Measurements from ENCODE around the gene GRN.

GRN gene

GRCh38 chr17:44344939-44345453 lies at the start of gene GRN:
Gene GRN (plus strand): TSS chr17:44345302. CDS start chr17:44349165, 3,863 bp downstream.
- peak; percentile 84 for DNase-seq

- no peak for DNase-seq
Measured at GRCh38 chr17:44297975-44298374, 47.1 kb upstream of the GRN start.

DNA sequence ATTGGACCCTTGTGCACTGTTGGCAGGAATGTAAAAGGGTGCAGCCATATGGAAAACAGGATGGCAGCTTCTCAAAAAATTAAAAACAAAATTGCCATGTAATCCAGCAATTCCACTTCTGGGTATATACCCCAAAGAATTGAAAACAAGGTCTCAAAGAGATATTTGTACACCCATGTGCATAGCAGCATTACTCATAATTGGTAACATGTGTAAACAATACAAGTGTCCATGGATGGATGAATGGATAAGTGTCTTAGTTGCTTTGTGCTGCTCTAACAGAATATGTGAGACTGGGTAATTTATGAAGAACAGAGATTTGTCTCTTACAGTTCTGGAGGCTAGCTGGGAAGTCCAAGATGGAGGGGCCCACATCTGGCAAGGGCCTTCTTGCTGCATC lies 40.5 kb upstream of the GRN start:
- DNase-seq: no peak

- DNase-seq: no peak
Measured at GRCh38 chr17:44307387-44308186, 37.5 kb upstream of the GRN start.

DNA sequence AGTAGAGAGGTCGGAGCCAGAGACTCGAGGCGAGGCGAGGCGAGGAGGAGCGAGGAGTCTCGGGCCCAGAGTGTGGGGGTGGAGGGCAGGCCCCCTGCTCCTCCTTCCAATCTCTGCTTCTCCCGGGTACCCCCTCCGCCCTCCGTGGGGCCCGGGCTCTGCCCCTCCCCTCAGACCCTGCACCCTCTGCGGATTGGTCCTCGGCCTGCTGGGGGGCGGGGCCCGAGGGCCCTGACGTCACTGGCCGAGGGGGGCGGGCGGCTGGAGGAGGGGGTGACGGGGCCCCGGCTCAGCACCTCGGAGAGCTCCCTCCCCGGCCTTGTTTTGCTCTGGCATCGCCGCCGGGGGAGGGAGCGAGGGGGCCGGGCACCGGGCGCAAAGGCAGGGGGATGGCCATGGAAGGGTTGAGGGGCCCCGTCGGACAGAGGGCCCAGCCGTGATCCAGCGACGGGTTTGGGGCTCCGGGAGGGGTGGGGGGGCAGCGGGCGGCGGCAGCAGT lies 36.7 kb upstream of the GRN start, which contains the start of gene RUNDC3A:
TSS of gene RUNDC3A (plus strand) at position 282 of the 499 bp plus-strand sequence. CDS start 232 bp downstream, outside the sequence.
- DNase-seq: peak; percentile 86

GRCh38 chr17:44308865-44309264 lies 36.2 kb upstream of the GRN start:
- no peak for DNase-seq

- DNase-seq: no peak
Measured at GRCh38 chr17:44309472-44309871, 35.6 kb upstream of the GRN start.

DNA sequence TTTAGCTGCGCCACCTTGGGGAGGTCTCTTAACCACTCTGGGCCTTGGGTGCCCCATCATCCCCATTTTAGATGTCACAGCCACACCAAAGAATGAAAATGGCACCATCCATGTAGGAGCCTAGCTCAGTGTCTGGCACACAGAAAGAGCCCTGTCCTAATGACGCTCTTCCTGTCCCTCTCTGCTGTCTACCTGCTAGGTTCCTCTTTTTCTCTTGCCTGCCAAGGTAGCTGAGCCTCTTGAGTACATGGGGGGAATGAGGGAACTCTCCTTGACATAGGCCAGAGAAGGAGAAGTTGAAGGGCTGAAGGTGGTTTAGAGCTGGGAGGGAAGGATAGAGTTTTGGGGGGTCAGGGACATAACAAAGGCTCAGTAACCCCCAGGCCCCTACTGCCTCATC lies 34.9 kb upstream of the GRN start:
- DNase-seq: no peak

- no peak for DNase-seq
Measured at GRCh38 chr17:44310609-44311376, 34.3 kb upstream of the GRN start.

GRCh38 chr17:44311562-44312181 lies 33.4 kb upstream of the GRN start:
- no peak for DNase-seq

DNA sequence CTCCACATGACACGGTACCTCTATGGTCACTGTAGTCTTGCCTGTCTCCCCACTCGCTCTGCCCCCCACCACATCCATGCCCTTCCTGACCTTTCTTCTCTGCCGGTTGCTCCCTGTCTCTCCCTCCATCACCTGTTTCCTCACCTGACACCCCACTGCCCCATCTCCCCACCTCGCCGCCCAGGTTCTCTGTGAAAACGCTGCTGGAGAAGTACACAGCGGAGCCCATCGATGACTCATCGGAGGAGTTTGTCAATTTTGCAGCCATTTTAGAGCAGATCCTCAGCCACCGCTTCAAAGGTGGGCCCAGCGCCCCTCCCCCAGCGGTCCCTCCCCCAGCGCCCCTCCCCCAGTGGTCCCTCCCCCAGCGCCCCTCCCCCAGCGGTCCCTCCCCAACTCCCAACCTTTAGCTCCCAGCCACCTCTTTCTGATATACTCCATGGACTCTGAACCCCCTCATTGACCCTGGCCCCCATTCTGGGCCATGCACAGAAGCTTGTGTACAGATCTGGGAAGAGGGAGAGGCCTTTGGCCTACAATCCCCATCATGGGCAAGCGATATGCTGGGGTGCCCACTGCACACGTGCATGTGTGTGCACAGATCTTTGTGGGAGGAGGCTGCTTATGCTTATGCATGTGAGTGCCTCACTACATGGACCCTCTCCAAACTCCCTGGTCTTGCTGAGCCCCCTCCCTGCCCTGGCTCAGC lies 32.6 kb upstream of the GRN start:
- no peak for DNase-seq

- no peak for DNase-seq
Measured at GRCh38 chr17:44314031-44314430, 31.1 kb upstream of the GRN start.

DNA sequence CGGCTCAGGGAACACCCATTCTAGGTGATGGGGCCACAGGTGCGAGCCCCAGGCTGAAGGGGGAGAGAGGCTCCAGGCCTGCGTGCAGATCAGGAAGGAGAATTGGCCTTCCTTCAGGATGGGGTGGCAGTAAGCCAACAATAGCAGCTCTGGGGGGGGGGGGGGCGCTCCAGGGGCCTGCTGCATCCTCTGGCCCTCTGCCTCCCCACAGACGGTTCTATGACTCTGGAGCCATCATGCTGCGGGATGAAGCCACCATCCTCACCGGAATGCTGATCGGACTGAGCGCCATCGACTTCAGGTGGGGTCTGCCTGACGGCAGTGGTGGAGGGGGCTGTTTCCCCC lies 30.6 kb upstream of the GRN start:
- no peak for DNase-seq

DNA sequence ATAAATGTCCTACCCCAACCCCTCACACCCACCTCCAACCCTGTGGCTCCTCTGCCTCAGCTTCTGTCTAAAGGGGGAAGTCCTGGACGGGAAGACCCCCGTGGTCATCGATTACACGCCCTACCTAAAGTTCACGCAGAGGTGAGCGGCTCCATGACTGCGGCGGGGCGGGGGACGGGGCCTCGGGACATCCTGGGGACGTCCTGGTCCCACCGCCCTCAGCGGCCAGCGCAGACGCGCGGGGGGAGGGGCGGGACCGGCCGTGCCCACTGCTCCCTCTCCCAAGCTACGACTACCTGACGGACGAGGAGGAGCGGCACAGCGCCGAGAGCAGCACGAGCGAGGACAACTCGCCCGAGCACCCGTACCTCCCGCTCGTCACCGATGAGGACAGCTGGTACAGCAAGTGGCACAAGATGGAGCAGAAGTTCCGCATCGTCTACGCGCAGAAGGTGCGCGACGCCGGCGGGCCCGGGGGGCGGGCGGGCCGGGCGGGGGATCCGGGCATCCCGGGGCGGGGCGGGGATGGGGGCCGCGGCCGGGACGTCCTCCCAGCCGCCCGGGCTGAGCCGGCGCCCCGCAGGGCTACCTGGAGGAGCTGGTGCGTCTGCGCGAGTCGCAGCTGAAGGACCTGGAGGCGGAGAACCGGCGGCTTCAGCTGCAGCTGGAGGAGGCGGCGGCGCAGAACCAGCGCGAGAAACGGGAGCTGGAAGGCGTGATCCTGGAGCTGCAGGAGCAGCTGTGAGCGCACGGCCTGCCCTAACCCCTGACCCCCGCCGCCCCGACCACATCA lies 30.0 kb upstream of the GRN start:
- DNase-seq: peak; percentile 60

- DNase-seq: no peak
Measured at GRCh38 chr17:44315760-44316731, 29.1 kb upstream of the GRN start.

DNA sequence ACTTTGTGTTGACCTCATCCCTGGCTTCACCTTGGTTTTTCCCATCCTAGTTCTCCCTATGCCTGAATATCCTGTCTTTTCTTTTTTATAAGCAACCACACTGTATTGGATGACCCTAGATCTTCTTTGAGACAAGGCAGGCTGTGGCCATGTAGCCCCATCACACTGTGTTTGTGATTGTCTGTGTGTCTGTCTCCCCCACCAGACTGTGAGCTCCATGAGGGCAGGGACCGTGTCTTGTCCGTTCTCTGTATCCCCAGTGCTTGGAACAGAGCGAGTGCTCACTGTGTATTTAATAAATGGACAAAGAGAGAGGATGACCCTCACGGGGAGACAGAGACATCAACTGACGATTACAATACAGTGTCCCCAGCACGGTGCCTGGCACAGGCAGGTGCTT lies 27.6 kb upstream of the GRN start:
- no peak for DNase-seq

DNA sequence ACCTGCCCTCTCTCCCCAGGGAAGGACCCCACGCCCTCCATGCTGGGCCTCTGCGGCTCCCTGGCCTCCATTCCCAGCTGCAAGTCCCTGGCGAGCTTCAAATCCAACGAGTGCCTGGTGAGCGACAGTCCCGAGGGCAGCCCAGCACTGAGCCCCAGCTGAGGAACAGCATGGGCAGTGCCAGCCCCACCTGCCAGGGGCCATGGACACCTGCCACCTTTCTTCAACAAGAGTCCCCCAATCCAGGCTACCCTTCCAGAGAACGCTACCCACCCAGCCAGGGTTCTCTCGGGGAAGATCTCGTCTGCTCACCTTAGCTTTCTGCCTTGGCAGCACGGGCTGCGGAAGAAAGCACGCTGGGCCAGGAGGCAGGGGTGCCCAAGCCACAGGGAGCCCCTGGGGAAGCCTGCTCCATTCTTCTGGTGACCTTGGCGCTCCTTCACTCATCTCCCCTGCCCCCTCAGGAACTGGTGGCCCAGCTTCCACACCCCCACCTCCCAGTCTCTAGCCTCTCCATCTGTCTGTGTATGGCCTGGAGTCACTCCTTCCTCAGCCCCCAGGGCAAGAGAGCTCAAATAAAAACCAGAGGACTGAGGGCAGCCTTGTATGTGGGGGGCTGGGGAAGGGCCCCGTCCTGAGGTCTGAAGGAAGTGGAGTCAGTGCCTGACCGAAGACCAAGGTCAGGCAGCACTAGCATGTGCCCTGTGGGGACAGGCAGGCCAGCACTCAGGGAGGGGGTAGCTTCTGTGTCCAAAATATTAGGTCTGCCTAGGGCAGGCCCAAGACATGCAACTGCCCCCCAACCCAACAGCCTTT lies 26.8 kb upstream of the GRN start:
- DNase-seq: no peak

DNA sequence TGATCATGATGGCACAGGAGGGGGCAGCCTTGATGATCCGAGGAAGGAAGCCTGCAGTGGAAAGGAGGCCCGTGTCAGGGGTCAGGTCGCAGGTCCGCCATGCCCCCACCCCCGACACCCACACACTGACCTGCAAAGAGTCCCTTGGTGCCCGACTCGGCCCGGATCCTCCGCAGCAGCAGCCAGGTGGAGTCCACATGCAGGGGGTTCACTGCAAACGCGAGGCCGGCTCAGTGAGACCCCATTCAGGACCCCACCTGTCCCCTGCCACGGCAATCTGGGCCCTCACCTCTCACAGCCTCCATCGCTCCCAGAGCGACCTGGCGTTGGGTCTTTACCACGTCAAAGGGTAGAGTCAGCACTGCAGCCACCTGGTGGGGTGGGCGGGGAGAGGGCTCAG lies 25.0 kb upstream of the GRN start:
- no peak for DNase-seq

DNA sequence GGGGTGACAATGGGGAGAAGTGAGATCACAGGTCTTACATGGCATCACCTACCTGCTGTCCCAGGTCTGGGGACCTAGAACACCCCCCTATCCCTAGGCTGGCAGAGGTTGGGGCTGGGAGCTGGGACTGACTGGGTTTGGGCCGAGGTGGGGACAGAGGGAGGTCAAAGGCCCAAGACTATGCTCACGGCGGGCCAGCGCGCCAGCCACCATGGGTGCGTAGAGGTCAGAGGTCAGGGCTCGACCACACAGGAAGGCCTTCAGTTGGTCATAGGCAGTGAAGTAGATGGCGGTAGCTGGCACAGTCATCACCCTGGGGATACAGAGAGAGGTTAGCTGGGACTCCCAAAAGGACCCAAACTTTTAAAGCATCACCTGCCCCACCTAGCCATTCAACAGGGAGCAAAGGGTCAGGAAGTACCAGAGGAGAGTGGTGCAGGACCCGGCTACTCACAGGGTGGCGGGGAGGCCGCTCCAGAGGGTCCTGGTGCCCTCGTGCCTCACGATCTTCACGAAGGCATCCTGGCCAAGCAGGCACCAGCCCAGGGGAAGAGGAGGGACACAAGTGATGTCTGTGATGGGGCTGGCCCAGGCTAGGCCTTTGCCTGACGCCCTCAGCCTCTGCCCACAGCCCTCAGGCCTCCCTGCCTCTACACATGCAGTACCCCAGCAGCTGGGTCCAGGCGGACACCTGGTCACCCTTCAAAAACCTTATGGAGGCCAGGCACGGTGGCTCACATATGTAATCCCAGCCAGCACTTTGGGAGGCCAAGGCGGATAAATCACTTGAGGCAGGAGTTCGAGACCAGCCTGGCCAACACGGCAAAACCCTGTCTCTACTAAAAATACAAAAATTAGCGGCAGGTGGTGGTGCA lies 23.6 kb upstream of the GRN start:
- DNase-seq: no peak

All from activated naive CD4-positive, alpha-beta T cell treated with anti-CD3 and anti-CD28 coated beads, Interleukin-2, amount 50 U/mL, for 16 hours (primary cell).